Breast epithelium (tissue), 3 donors: ENCODE results near the gene SYN1.
A peak's percentile ranks its signal among the peaks of the same experiment; 100 is the strongest.

Experiments used
- POLR2A ChIP-seq: fragments of 450-650 bp; IDR thresholded peaks from one replicate; pipeline ENCODE4 v1.6.1; 2016; ENCODE audit warnings: antibody characterized with exemption, mild to moderate bottlenecking, moderate library complexity
- TF ChIP-seq, protein P1 (sequence below), 3 donors: fragments of 450-650 bp; IDR thresholded peaks; one replicate each; pipeline ENCODE4 v1.5.1; 2016 to 2017; ENCODE audit warnings: antibody characterized with exemption in 3 of 3, mild to moderate bottlenecking in 3 of 3, moderate library complexity in 3 of 3

- TF ChIP-seq, protein P1, sequence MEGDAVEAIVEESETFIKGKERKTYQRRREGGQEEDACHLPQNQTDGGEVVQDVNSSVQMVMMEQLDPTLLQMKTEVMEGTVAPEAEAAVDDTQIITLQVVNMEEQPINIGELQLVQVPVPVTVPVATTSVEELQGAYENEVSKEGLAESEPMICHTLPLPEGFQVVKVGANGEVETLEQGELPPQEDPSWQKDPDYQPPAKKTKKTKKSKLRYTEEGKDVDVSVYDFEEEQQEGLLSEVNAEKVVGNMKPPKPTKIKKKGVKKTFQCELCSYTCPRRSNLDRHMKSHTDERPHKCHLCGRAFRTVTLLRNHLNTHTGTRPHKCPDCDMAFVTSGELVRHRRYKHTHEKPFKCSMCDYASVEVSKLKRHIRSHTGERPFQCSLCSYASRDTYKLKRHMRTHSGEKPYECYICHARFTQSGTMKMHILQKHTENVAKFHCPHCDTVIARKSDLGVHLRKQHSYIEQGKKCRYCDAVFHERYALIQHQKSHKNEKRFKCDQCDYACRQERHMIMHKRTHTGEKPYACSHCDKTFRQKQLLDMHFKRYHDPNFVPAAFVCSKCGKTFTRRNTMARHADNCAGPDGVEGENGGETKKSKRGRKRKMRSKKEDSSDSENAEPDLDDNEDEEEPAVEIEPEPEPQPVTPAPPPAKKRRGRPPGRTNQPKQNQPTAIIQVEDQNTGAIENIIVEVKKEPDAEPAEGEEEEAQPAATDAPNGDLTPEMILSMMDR (IDR thresholded peaks at IDR 0.05) = peak in 1 of 3 donors; percentile 23
- TF ChIP-seq POLR2A = no peak
Measured at GRCh38 chrX:47643926-47644325, 24.3 kb upstream of the SYN1 start.
